CD4-positive, alpha-beta T cell treated with Interleukin-4 for 4 hours (primary cell): Measurements from ENCODE around the gene TLR8.

Experiments
- DNase-seq: peaks from one replicate; pipeline ENCODE4 v3.0.0-alpha.2; 2020

TLR8 gene

DNA sequence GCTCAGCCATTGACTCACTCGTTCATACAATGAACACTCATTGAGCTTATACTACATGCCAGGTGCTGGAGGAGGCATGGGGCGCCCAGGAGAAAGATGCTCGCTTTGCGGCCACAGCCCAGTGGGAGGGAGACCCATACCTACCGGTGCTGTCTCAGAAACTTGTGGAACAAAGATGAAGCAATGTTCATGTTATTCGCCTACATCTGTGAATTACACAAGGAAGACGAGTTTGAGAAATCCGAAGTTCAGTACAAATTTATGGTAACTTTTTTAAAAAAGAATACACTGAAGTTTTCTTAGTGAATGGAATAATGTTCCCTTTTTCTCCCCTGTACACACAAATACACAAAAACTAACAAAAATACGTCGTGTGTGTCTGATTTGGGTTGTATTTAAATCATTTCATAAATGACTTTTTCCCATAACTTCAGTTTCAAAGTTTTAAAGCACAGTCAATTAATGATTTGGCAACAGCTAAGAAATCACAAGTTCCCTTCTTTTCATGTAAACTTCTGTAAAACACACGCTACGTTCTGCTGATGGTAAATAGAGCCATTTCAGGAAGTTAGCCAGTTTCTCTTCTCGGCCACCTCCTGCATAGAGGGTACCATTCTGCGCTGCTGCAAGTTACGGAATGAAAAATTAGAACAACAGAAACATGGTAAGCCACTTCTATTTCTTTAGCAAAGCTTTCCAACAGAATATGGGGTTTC, at the start of gene TLR8:
TSS of gene TLR8 (plus strand) at position 575 of the 716 bp plus-strand sequence. CDS start at position 662, 87 bp downstream.
- no peak for DNase-seq

DNA sequence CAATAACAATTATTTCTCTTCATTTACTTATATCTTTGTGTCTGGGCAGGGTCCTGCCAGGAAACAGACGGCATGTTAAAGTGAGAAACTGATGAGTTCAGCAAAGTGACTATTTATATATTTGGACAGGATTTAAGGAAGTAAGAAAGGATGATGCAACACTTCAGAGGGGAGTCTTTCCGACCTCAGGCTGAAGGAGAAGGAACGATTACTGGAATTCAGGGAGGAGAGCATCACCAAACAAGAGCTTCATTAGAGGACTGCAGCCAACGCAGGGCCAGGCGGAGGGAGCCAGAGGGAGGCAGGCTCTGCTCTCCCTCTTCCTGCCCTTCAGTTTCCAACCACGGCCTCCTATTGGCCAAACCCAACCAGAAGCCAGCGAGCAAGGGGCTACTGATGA, 41.1 kb upstream of the TLR8 start:
- no peak for DNase-seq

DNA sequence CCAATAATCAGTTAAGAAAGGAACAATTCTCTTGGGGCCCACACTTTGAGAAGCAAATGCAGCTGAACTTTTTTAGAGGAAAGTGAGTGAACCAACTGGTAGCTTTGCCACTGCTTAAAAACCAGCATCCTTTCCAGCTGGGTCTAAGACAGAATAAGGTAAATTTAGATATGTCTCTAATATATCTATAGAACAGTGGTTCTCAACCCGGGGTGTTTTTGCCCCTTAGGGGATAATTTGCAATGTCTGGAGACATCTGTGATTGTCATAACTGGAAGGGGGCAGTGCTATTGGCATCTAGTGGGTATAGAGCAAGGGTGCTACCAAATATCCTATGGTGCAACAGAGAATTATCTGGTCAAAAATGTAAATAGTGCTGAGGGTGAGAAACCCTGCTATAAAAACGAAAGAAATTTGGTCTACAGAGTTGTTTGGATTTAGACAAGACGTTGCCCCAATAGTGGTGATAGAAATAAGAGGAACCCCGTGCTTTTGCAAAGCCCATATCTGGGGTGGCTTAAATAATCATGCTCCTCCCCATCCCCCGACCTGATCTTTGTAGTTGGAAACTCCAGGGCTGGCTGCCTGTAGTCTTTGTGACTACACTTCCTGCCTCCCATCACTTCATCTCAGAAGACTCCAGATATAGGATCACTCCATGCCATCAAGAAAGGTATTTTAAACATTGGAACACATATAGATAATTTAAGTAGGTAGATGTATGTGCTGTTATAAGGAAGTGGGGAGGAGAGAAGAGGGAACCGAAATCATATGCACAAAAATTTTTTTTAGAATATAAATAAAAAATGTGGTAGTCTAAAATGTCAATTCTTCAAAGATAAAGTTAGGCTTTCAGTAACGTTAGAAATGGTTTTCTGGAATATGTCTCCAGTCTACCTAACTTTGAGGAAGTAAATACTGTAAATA, 39.7 kb upstream of the TLR8 start, which contains the start of gene TLR7:
TSS of gene TLR7 (plus strand) at position 622 of the 927 bp plus-strand sequence. CDS start 507 bp downstream, outside the sequence.
- no peak for DNase-seq

DNA sequence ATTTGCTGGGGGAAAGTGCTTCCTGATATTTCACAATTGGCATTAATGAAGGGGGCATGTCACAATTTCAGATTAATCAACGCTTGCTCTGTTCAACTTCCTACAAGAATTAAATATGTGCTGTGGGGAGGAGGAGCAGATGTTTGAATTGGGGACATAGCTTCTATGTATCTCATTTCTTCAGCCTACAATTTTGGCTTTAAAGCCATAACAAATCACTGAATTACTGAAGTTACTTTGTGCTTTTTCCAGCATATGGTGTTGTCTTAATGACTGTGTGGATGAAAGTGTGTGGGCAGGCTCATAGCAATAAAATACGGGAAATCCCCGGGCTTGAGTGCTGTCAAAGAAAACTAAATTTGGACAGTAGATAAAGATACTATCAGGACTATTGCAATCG, 38.7 kb upstream of the TLR8 start:
- no peak for DNase-seq

DNA sequence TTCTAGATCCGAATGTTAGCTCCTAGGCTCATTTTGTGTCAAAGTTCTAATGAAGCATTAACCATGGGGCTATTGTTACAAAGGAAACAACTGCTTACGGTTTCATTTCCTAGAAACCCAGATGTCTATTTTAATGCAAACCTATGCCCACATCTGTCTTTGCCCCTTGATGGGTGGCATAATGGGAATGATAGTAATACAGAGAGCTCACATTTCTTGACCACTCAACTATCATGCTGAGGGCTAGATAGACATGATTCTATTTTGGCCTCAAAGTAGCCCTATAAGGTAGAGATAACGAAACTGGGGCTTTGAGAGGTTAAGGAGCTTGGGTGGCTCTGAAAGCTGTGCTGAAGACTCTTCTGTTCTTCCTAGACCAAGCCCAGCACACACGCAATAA, 37.7 kb upstream of the TLR8 start:
- no peak for DNase-seq

DNA sequence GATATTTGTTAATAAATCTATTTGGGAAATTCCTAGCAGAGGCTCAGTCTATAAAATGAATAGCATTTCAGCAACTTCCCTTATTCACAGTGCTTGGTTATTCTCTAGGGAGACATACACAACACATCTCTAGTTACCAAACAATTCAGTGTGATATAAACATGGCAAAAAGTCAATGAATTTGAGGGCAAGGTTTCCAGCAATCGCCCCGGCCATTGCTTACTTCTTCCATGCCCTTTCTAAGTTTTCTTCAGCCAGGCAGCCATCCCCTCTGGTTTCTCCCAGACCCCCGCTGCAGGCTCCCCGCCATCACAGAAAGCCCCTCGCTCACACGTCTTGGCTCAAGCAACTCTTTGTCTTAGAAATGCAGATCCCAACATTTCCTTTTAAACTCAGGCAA, 35.2 kb upstream of the TLR8 start:
- DNase-seq, result no peak

DNA sequence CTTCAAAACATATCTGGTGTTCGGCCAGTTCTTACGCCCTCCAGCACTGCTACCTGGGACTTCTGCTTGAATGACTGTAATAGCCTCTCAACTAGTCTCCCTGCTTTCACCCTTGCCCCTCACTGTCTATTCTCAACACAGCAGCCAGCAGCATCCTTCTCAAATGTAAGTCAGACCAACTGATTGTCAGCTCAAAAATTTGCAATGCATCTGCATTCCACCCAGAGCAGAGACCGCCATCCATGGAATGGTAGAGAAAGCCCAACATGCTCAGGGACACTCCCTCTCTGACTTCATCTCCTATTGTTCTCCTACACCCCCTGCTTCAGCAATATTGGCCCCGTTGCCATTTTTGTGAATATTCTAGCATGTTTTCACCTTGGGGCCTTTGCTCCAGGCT, 33.7 kb upstream of the TLR8 start:
- no peak for DNase-seq

DNA sequence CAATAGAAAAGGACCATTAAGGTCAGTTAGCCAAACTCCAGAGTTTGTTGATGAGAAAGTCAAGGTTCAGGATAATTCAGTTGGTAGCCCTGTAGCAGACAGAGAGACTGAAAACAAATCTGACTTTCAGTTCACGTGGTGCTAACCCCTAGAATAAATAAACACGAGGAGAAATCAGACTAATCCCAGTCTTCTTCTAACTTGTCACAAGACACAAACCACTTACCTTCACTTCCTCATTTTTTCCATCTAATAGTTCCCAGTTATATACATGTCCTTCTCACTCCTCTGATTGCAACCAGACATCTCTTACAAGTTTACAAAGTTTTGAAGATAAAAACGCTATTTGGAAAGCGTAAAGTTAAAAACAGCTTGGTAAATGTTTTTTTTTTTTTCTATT, 31.8 kb upstream of the TLR8 start:
- DNase-seq, result no peak

DNA sequence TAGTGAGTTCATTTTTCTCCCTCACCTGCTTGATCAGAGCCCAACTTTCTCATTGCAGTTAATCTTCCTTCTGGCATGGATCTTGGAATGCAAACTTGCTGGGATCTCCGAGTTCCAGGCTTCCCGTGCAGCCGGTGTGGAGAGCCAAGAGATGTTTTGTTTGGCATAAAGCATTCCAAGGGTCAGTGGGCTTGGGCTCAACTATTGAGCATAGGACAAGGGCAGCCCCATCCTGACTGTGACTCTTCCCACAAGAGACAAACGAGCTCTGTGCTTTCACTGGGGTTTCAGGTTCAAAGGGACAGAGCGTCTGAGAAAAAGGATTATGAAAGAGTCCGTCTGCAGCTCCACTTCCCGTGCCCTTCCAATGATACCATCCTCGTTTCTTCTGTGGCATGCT, 29.0 kb upstream of the TLR8 start:
- DNase-seq, result no peak

DNA sequence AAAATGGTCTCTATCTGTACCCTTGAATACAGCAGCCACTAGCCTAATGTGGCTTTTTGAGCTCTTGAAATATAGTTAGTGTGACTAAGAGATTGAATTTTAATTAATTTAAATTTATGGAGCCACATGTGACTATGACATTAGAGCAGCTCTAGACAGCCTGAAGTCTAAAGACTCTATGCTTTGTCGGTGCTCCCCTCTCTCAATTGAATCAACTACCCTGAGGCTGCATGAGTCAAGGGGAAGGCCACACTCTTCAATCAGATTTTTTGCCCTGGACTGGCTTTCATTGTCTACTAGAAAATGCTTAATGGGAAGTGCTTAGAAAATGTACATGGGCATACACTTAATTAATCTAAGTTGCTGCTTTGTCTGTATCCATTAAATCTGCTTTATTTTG, 27.9 kb upstream of the TLR8 start:
- no peak for DNase-seq

DNA sequence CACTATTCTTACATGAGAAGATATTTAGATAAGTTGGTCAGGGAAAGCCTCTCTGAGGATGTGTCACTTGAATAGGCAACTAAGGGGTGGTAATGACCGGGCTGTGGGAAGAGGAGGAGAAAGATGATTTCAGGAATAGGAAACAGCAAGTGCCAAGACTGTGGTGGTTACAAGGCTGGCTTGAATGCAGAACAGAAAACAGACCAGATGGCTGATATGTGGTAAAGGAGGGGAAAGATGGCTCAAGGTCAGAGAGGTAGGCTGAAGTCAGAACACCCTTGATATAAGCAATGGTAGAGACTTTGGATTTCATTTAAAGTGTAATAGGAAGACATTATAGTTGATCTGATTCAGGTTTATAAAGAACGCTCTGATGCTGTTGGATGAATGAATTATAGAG, 24.5 kb upstream of the TLR8 start:
- no peak for DNase-seq

DNA sequence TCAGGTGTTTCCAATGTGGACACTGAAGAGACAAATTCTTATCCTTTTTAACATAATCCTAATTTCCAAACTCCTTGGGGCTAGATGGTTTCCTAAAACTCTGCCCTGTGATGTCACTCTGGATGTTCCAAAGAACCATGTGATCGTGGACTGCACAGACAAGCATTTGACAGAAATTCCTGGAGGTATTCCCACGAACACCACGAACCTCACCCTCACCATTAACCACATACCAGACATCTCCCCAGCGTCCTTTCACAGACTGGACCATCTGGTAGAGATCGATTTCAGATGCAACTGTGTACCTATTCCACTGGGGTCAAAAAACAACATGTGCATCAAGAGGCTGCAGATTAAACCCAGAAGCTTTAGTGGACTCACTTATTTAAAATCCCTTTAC, 20.9 kb upstream of the TLR8 start:
- DNase-seq, result no peak

DNA sequence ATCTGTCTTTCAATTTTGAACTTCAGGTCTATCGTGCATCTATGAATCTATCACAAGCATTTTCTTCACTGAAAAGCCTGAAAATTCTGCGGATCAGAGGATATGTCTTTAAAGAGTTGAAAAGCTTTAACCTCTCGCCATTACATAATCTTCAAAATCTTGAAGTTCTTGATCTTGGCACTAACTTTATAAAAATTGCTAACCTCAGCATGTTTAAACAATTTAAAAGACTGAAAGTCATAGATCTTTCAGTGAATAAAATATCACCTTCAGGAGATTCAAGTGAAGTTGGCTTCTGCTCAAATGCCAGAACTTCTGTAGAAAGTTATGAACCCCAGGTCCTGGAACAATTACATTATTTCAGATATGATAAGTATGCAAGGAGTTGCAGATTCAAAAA, 19.9 kb upstream of the TLR8 start:
- no peak for DNase-seq

DNA sequence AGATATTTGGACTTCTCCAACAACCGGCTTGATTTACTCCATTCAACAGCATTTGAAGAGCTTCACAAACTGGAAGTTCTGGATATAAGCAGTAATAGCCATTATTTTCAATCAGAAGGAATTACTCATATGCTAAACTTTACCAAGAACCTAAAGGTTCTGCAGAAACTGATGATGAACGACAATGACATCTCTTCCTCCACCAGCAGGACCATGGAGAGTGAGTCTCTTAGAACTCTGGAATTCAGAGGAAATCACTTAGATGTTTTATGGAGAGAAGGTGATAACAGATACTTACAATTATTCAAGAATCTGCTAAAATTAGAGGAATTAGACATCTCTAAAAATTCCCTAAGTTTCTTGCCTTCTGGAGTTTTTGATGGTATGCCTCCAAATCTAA, 19.3 kb upstream of the TLR8 start:
- DNase-seq, result no peak

DNA sequence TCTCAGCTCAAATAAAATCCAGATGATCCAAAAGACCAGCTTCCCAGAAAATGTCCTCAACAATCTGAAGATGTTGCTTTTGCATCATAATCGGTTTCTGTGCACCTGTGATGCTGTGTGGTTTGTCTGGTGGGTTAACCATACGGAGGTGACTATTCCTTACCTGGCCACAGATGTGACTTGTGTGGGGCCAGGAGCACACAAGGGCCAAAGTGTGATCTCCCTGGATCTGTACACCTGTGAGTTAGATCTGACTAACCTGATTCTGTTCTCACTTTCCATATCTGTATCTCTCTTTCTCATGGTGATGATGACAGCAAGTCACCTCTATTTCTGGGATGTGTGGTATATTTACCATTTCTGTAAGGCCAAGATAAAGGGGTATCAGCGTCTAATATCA, 18.7 kb upstream of the TLR8 start:
- no peak for DNase-seq

DNA sequence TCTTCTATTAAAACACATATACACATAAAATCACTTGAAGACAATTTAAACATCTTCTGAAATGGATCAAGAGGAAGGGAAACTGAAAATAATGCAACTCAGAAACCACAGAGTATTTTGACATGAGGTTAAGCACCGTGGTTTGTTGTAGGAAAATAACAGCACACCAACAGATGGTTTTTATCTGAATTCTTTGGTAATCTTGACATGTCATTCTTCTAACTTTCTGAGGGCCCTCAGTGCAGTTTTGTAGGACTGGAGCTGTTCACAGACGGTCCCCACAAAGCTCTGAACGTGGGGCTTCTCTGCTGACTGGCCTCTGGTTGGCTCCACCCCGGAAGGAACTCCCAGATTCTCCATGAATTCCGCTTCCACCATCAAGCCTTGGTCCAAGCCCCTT, 16.0 kb upstream of the TLR8 start:
- peak; percentile 4 for DNase-seq

DNA sequence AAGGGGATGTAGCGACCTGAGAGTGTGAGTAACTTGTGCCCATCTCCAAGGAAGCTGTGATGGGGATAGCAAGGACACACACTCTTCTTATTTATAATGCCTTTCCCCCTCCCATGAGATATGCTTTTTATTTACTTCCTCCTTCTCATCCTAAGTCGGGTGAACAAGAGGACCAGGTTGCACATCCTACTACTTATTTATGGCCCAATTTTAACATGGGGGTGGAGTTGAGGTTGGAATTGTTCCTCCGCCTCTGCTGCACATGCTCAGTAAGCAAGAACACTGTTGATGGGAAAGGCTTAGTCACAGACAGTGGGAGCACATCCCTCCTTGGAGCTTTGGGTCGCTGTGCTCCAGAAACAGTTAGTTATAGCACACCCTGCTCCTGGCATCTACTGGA, 15.2 kb upstream of the TLR8 start:
- DNase-seq, result no peak

DNA sequence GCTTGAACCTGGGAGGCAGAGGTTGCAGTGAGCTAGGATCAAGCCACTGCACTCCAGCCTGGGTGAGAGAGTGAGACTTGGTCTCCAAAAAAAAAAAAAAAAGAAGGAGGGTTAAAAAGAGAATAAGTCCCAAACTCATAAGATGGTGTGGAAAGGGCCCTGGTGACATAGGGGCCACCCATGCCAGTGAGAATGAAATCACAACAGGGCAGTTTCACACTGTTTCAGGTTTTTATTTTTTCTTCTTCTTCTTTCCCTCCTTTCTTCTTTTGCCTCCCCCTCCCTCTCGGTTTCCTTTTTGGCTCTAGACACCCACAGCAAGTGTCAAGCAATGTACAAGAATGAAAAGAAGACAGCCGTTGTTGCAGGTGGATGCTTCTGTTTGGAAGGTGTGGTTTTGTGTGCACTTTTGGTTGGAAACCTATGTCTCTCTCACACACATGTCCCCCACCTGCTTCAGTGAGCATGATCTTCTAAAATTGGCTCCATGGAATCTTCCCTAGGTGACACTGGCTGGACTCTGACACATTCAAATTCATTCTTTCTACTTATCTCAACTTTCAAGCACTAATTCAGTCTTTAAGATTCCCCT, 14.4 kb upstream of the TLR8 start:
- DNase-seq, result no peak

DNA sequence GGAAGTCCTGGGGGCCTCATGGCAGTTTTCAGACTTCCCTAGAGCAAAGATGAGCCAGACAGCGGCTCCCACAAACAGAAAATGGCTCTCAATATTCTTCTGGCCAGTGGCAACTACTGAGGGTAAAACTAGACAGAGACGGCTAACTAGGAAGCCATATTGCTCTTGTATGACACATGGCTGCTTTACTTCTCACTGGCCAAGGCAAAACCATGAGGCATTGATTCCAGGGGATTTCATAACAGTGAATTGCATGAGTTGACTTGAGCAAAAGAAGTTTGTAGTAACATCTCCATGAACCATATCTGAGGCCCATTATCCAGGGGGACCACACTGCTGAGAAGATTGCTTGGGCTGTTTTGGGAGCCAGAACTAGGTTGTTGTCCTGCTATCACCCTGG, 13.7 kb upstream of the TLR8 start:
- DNase-seq, result no peak

DNA sequence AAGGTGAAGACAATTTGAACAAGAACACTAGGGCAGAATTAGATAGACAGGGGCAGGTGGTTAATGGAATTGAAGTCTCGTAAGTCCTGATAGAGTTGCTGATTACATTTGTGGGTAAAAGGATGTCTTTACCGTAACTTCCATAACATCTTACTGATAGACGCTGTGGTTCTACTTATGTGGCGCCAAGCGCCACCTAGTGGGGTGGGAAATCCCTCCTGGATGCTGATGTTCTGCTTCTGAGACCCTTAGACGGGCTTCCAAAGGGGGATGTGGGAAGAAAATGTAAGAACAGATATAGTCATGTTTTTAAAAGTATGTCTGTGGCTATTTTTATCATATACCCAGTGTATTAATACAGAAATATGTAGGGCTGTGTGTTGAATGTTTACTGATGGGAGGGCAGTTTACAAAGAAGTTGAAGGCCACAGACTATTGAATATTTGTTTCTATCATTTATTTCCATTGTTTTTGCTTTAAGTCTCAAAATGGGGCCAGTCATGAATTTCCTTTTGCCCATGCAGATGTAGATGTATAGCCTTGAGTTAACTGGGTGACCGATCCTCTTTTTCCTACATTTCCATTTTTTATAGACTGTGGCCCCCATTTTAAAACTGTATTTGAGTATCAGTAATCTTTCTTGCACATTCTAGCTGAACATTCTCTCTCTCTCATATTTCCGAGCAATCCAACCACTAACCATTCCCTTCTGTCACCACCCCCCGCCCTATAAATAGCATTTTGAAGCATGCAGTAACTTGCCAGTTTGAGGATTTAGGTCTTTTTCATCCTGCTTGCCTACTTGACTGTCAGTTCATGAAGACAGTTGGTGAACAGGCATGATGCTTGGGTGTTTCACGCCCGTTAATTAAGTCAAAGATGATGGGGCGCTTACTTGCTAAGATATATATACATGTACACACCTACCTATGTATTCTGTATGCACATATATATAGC, 12.1 kb upstream of the TLR8 start:
- DNase-seq, result peak; percentile 33

DNA sequence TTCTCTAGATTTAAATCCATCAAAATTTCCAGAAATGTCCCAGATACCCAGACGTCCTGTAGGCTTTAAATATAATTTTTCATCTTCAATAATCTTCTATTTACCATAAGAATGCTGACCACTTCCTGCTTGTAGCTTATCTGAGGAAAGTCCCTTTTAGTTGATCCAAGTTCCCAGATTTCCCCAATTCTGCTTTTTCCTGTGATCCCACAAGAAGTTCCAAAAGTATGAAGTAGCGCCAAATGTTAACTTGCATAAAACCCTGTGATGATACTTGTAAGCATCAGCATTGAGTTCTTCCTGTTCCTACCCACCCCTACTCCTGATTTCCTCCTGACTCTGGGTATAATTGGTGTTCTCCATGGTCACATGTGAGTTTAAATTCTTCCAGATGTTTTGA, 10.6 kb upstream of the TLR8 start:
- no peak for DNase-seq

DNA sequence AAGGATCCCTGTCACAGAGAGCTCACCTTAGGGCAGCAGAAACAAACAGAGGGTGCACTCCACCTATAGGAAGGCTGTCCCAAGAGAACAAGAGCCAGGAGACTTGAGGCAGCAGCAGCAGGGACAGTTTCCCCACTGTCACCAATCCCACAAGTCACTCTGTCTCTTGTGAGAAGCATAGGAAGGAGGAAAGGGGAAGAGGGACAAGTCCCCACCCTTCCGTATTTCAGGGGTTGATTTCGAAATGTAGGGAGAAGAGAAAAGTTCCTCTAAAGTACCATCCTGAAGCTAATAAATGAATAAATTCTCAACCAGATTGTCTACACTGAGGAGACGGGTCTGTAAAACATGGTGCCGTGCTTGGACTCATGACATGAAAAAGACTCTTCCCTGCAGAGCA, 9.5 kb upstream of the TLR8 start:
- no peak for DNase-seq

DNA sequence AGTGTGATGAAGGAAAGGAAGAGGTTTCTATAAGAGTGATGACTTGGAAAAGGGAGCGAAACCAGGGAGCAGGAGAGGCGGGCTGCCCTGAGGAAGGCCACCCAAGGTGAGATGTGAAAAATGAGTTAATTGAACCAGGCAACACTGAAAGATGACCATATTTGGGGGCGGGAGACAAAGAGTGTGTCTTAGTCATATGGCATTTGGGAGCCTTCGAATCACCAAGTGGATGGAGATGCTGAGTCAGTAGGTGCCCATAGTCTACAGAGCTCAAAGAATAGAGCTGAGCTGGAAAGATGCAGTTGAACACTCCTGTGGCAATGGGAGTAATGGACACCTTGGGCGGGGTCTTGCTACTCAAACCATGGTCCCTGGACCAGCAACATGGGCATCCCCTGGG, 8.3 kb upstream of the TLR8 start:
- no peak for DNase-seq
